ENCODE measurements around the gene TGM3.

The TGM3 gene

GRCh38 chr20:2385496-2385895 is 89.7 kb downstream of the TGM3 start:
- no peak for DNase-seq

GRCh38 chr20:2386516-2387179 is 90.8 kb downstream of the TGM3 start:
- no peak for DNase-seq

- DNase-seq: no peak
Observed at GRCh38 chr20:2387180-2387577, 91.4 kb downstream of the TGM3 start.

GRCh38 chr20:2387580-2387979 is 91.8 kb downstream of the TGM3 start:
- DNase-seq: no peak
